ENCODE data around the gene KLHL3.

- TF ChIP-seq CTCF (conservative IDR thresholded peaks at IDR 0.05; ENCODE audit: low read depth in 2 of 2) (no peak), EZH2 (IDR thresholded peaks at IDR 0.05; ENCODE audit: low read depth, unreplicated experiment) (no peak), EZH2phosphoT487 (IDR thresholded peaks at IDR 0.05; ENCODE audit: unreplicated experiment) (no peak), POLR2AphosphoS5 (IDR thresholded peaks at IDR 0.05; ENCODE audit: low read depth) (no peak), ETS1 (IDR thresholded peaks at IDR 0.05) (no peak), REST (IDR thresholded peaks at IDR 0.05; ENCODE audit: unreplicated experiment) (no peak)
Observed at GRCh38 chr5:137710086-137710485, 25.8 kb downstream of the KLHL3 start.

Data from GM23338 (cell line).